Gastrocnemius medialis (tissue), 4 donors: Measurements from ENCODE around the gene PSD. TPM values are rescaled to one million over a fixed set of nuclear protein-coding genes. Genes with fewer than 3 reads are reported as not detected.
A peak's percentile ranks its signal among the peaks of the same experiment; 100 is the strongest.

Experiments
- ATAC-seq, 2 donors: fragments of 150-250 bp; one replicate each; pipeline ENCODE4 v1.9.1; 2016
- DNase-seq, 2 donors: peaks; one replicate each; pipeline ENCODE4 v3.0.0-alpha.2; 2019
- H3K27ac ChIP-seq, 4 donors: fragments of 200-600 bp; sonication (generic); 1 replicate in 1 of 4; 2 replicates in 3 of 4; pipeline ENCODE4 v1.5.1; 2016 to 2018; ENCODE audit warnings: mild to moderate bottlenecking in 2 of 4, moderate library complexity in 1 of 4
- H3K27me3 ChIP-seq, 3 donors: fragments of 200-600 bp; sonication (generic) in 2 of 3; 1 replicate in 1 of 3; 2 replicates in 2 of 3; pipeline versions ENCODE4 v1.5.1 to v1.6.0; 2016 to 2019; ENCODE audit warnings: mild to moderate bottlenecking in 1 of 3, moderate library complexity in 1 of 3
- H3K36me3 ChIP-seq, 2 donors: fragments of 200-600 bp; sonication (generic) in 1 of 2; one replicate each; pipeline ENCODE4 v1.5.1; 2017 to 2018
- H3K4me1 ChIP-seq, 2 donors: fragments of 200-600 bp; sonication (generic) in 1 of 2; one replicate each; pipeline ENCODE4 v1.5.1; 2016 to 2017; ENCODE audit warnings: mild to moderate bottlenecking in 2 of 2
- H3K4me3 ChIP-seq, 4 donors: fragments of 200-600 bp; sonication (generic) in 3 of 4; 1 replicate in 1 of 4; 2 replicates in 3 of 4; pipeline ENCODE4 v1.5.1; 2016 to 2019; ENCODE audit warnings: mild to moderate bottlenecking in 2 of 4
- H3K9me3 ChIP-seq, 3 donors: fragments of 200-600 bp; sonication (generic) in 2 of 3; 1 replicate in 1 of 3; 2 replicates in 2 of 3; pipeline ENCODE4 v1.5.1; 2016 to 2019
- POLR2A ChIP-seq, 2 donors: fragments of 450-650 bp; IDR thresholded peaks; one replicate each; pipeline ENCODE4 v1.6.1; 2017; ENCODE audit warnings: antibody characterized with exemption in 2 of 2, mild to moderate bottlenecking in 2 of 2, moderate library complexity in 2 of 2
- in situ Hi-C, 4 donors: fragments of 200-750 bp; cut with MboI; loops; one replicate each; pipeline versions ENCODE4 v1.15.0 to v1.8.0; 2017; ENCODE audit warnings: low sequenced_read_pairs in 4 of 4
- intact Hi-C: fragments of 100-400 bp; cut with DNase I; formaldehyde crosslinking; loops from one replicate; pipeline ENCODE4 v1.15.1; 2023; ENCODE audit warnings: low total_unique reads
- total RNA-seq, 4 donors: library from RNA; depleted of rRNA; stranded (reverse); fragments of >200 nt; gene quantifications; one replicate each; pipeline versions ENCODE4 v1.1.0 to v1.2.3, GENCODE V29; 2016
- TF ChIP-seq, protein P1 (sequence below), 5 experiments: fragments of 450-650 bp in 3 of 5; fragments of 200-600 bp in 2 of 5; sonication (generic) in 2 of 5; IDR thresholded peaks in 4 of 5; conservative IDR thresholded peaks in 1 of 5; 1 replicate in 4 of 5; 2 replicates in 1 of 5; pipeline ENCODE4 v1.5.1; 2016 to 2019; ENCODE audit warnings: antibody characterized with exemption in 5 of 5, mild to moderate bottlenecking in 3 of 5, moderate library complexity in 3 of 5

PSD gene
- total RNA-seq, 4 donors from 2014 or later: 0.35 to 2.6 TPM; not detected in 2

DNA sequence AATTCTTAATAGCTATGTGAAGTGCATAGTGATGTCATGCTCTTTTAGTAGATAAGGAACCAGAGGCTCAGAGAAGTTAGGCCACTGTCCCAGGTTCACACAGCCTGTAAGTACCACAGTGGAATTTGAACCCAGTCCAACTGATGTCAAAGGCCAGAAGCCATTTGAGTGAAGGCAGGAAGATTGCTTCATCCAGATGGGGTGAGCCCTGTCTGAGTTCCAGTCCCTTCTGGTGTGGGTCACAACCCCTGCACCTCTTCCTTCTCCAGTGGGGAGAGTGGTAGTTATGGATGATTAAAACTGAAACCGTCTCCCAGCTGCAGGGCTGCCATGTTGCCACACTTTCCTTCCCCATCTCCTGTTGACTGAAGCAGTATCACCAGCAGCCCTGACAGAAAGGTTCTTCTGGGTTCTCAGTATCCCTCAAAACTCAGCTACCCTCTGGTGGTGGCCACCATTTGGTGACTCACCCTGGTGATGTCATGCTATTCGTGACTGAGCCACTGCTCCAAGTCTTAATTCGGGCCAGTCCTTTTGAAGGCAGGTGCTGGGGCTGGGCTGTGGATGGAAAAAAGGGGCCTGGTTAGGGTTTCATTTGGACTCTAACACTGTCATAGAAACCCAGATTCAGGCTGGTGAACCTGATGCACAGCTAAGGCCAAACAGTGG, 34.2 kb upstream of the PSD start:
- no peaks in the 10 kb centered on the region for H3K27me3 ChIP-seq
- intact Hi-C loops: no loop called here

DNA sequence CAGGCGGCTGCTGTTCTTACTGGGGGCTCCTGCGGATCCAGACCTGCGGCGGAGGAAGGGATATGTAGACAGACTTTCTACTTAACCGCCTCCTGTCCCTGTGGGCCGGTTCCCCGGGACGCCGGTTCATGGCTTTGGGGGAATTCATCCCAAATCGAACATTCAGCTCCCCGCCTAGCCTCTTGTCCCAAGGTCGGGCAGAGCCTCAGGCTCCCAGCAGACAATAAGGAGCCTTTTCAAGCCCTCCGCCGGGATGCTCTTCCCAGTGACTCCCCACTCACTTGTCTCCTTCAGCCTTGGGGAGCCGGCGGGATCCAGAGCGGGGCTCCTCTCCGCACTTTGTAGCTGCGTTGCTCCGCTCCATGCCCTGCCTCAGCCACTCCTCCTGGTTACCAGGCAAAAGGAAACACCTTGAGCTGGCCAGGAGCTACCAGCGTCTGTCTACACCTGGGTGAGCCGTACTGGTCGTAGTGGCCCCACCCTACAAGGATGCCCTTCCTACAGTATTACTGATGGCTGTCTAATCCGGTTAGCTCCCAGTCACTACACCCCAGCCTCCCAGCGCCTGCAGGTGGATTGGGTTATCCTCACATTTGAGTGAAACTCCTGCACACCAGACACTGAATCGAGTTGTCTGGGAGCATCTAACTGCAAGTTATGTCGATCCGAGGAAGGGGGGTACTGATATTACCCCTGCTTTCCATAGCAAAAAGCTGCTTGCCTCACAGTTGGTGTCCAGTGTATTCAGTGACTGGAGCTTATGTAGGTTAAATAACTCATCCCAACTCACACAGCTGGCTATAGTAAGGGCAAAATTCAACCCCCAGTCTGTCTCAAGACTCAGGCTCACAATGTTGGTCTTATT, 32.8 kb upstream of the PSD start, which contains the start of gene C10orf95:
Gene C10orf95, minus strand, starts transcription at position 439 of the 865 bp plus-strand sequence. CDS start 450 bp downstream, outside the sequence.
- TF ChIP-seq, protein P1, sequence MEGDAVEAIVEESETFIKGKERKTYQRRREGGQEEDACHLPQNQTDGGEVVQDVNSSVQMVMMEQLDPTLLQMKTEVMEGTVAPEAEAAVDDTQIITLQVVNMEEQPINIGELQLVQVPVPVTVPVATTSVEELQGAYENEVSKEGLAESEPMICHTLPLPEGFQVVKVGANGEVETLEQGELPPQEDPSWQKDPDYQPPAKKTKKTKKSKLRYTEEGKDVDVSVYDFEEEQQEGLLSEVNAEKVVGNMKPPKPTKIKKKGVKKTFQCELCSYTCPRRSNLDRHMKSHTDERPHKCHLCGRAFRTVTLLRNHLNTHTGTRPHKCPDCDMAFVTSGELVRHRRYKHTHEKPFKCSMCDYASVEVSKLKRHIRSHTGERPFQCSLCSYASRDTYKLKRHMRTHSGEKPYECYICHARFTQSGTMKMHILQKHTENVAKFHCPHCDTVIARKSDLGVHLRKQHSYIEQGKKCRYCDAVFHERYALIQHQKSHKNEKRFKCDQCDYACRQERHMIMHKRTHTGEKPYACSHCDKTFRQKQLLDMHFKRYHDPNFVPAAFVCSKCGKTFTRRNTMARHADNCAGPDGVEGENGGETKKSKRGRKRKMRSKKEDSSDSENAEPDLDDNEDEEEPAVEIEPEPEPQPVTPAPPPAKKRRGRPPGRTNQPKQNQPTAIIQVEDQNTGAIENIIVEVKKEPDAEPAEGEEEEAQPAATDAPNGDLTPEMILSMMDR (IDR thresholded peaks at IDR 0.05 in 4 of 5, conservative IDR thresholded peaks at IDR 0.05 in 1 of 5): no peak
- TF ChIP-seq POLR2A (IDR thresholded peaks at IDR 0.05): no peak

More for the DNA sequence above, 34.2 kb upstream of the PSD start:
- no peaks in the 10 kb centered on the region for H3K9me3 ChIP-seq
- in situ Hi-C loops: no loop called here
- H3K4me3 ChIP-seq: no peak overlapping the region
- H3K27ac ChIP-seq: peak overlapping the region; percentile 65 to 69 (median 68)
- ATAC-seq (peak; percentile 43 to 47), DNase-seq (peak in 1 of 2 donors; percentile 55)
- H3K36me3 ChIP-seq: no peaks in the 10 kb centered on the region
- TF ChIP-seq, protein P1 (IDR thresholded peaks at IDR 0.05 in 4 of 5, conservative IDR thresholded peaks at IDR 0.05 in 1 of 5): no peak
- no peak for TF ChIP-seq POLR2A (IDR thresholded peaks at IDR 0.05)
- H3K4me1 ChIP-seq: peaks cover 10 to 16% of the 10 kb centered on the region in 2 donors

DNA sequence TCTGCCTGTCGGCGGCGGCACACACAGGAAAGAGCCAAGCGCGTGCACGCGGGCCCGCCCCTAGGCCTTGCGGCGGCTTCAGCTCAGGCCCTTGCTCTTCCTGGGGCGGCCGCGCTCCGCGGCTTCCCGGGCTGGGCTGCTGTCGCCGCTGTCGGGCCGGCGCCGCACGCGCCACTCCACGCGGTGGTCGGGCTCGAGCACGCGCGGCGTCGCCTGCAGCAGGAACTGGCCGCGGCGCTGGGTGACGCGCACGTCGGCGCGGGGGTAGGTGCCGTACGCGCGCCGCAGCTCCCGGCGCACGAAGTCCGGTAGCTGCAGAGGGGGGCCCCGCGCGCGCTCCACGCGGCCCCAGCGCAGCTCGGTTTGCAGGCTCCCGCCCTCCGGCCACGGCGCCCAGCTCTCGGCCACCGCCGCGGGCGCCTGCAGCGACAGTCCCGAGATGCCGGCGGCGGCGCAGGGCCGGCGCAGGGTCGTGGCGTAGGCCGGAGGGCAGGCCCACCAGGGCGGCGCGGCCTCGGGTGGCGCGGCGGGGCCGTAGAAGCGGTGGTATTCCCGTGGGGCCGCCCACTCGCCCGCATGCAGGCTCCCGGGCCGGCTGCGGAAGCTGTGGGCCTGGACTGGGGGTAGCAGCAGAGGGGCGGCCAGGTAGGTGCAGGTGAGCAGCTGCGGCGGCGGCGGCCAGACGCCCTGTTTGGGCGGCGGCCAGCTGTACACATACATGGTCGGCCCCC, 32.0 kb upstream of the PSD start:
- intact Hi-C loops (loop anchor here (1.0 to 2.0 kb wide), 3 partner anchors 18 to 52 kb away; partner anchors contain the start of gene CUEDC2), in situ Hi-C loops (no loop called here)
- peak; percentile 59 to 72 for TF ChIP-seq POLR2A (IDR thresholded peaks at IDR 0.05)
- TF ChIP-seq, protein P1 (IDR thresholded peaks at IDR 0.05 in 4 of 5, conservative IDR thresholded peaks at IDR 0.05 in 1 of 5): peak in 2 of 5 experiments; percentile 6 to 12

More for the DNA sequence above, 32.8 kb upstream of the PSD start, which contains the start of gene C10orf95:
- Histone ChIP-seq H3K4me1 (peaks cover 10 to 16% of the 10 kb centered on the region in 2 donors), H3K9me3 (no peaks in the 10 kb centered on the region), H3K27me3 (no peaks in the 10 kb centered on the region), H3K36me3 (no peaks in the 10 kb centered on the region), H3K4me3 (peak within 1 kb of the TSS; percentile 42 to 98 (median 74)), H3K27ac (peak within 1 kb of the TSS; percentile 75 to 93 (median 86))
- in situ Hi-C loops: no loop called here
- DNase-seq (no peak), ATAC-seq (peak in 1 of 2 donors; percentile 6)
- intact Hi-C loops: loop anchor here (2.0 kb wide), 1 partner anchor 53 kb away; no protein-coding TSS in a partner anchor

DNA sequence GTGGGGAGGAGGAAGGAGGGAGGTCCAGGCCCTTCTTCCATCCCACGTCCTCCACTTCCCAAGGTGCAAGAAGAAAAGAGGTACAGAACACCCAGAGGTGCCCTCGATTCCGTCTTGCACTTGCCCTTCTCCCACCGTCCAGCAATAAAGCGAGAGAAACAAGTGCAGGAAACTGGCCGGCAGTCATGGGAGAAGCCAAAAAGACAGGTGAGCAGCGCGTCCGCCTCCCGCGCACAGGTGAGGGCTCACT, 31.5 kb upstream of the PSD start:
- in situ Hi-C loops (no loop called here), intact Hi-C loops (loop anchor here (1.0 to 2.0 kb wide), 3 partner anchors 18 to 51 kb away; partner anchors contain the start of gene CUEDC2)
- H3K4me3 ChIP-seq: peak overlapping the region; percentile 42 to 98 (median 74)
- no peaks in the 10 kb centered on the region for H3K36me3 ChIP-seq
- H3K27ac ChIP-seq: peak overlapping the region; percentile 60 to 93 (median 82)
- no peaks in the 10 kb centered on the region for H3K9me3 ChIP-seq
- no peaks in the 10 kb centered on the region for H3K27me3 ChIP-seq
- ATAC-seq (peak; percentile 4 to 17), DNase-seq (no peak)
- TF ChIP-seq POLR2A (IDR thresholded peaks at IDR 0.05): no peak
- TF ChIP-seq, protein P1 (IDR thresholded peaks at IDR 0.05 in 4 of 5, conservative IDR thresholded peaks at IDR 0.05 in 1 of 5): no peak
- peaks cover 10 to 16% of the 10 kb centered on the region in 2 donors for H3K4me1 ChIP-seq

More for the DNA sequence above, 32.0 kb upstream of the PSD start:
- Histone ChIP-seq H3K4me1 (peaks cover 10 to 16% of the 10 kb centered on the region in 2 donors), H3K27ac (peak overlapping the region; percentile 75 to 93 (median 86)), H3K4me3 (peak overlapping the region; percentile 42 to 98 (median 74)), H3K9me3 (no peaks in the 10 kb centered on the region), H3K36me3 (no peaks in the 10 kb centered on the region), H3K27me3 (no peaks in the 10 kb centered on the region)
- DNase-seq: peak; percentile 42 to 75
- peak; percentile 84 to 86 for ATAC-seq
